Upper lobe of right lung (tissue), 1 donor: ENCODE data around the gene OR51A4. TPM values are rescaled to one million over a fixed set of nuclear protein-coding genes. Genes with fewer than 3 reads are reported as not detected.

Source experiments
- ATAC-seq: fragments of 200-7000 bp; cut with Tn5 transposase; one replicate; pipeline ENCODE4 v1.9.1; 2020; ENCODE audit warnings: mild to moderate bottlenecking, moderate library complexity
- DNase-seq: peaks from one replicate; pipeline ENCODE4 v3.0.0-alpha.2; 2020
- H3K27ac ChIP-seq: fragments of 200-600 bp; one replicate; pipeline ENCODE4 v1.8.0; 2022
- H3K27me3 ChIP-seq: fragments of 200-600 bp; one replicate; pipeline ENCODE4 v1.8.0; 2022; ENCODE audit warnings: mild to moderate bottlenecking
- H3K36me3 ChIP-seq: fragments of 200-600 bp; one replicate; pipeline ENCODE4 v1.8.0; 2022
- H3K4me1 ChIP-seq: fragments of 200-600 bp; one replicate; pipeline ENCODE4 v1.8.0; 2022
- H3K4me3 ChIP-seq: fragments of 200-600 bp; one replicate; pipeline ENCODE4 v1.8.0; 2022; ENCODE audit warnings: mild to moderate bottlenecking
- H3K9me3 ChIP-seq: fragments of 200-600 bp; one replicate; pipeline ENCODE4 v1.8.0; 2022
- CTCF ChIP-seq: fragments of 200-600 bp; IDR thresholded peaks from one replicate; pipeline ENCODE4 v1.8.0; 2022; ENCODE audit warnings: antibody characterized with exemption
- intact Hi-C: fragments of 100-400 bp; cut with DNase I; formaldehyde crosslinking; loops from one replicate; pipeline ENCODE4 v1.11.0; 2022
- long read RNA-seq: library from polyadenylated mRNA; unstranded; transcript quantifications from one replicate; pipeline ENCODE4 v2.0.0, GENCODE V29; 2021
- total RNA-seq: library from RNA; stranded (reverse); fragmentation: NEBNext Ultra II Directional; extraction: Animal tissue kit (Norgen Biotek cat#: 25700); gene quantifications from one replicate; pipeline ENCODE4 v1.2.1, GENCODE V29; 2021
- donor health status: DM: no; HTN: yes; CAD: no; lungs with severe emphysema.

Gene OR51A4
- total RNA-seq, result not detected
- long read RNA-seq, result 0 reads

- intact Hi-C loops, result no loop called here
- TF ChIP-seq CTCF, result no peak
- no peaks in the 10 kb centered on the region for H3K4me1 ChIP-seq
- no peak within 1 kb of the TSS for H3K27ac ChIP-seq
- H3K36me3 ChIP-seq, result no peaks in the 10 kb centered on the region
- DNase-seq, result no peak
- no peaks in the 10 kb centered on the region for H3K9me3 ChIP-seq
- no peak for ATAC-seq
- H3K27me3 ChIP-seq, result no peaks in the 10 kb centered on the region
- no peak within 1 kb of the TSS for H3K4me3 ChIP-seq
Observed at GRCh38 chr11:4947505-4947904, at the start of gene OR51A4. Gene OR51A4 (minus strand): TSS chr11:4947605. CDS start chr11:4947100, 505 bp downstream.

GRCh38 chr11:4994551-4994950, 47.1 kb upstream of the OR51A4 start, which contains the start of gene OR51L1:
Gene OR51L1 (plus strand): TSS chr11:4994851. CDS start chr11:4998983, 4,132 bp downstream.
- H3K4me1 ChIP-seq, result no peaks in the 10 kb centered on the region
- H3K27me3 ChIP-seq, result no peaks in the 10 kb centered on the region
- H3K4me3 ChIP-seq, result no peak within 1 kb of the TSS
- no peaks in the 10 kb centered on the region for H3K9me3 ChIP-seq
- no peak within 1 kb of the TSS for H3K27ac ChIP-seq
- no peak for TF ChIP-seq CTCF
- intact Hi-C loops, result no loop called here
- DNase-seq (no peak), ATAC-seq (no peak)
- H3K36me3 ChIP-seq, result no peaks in the 10 kb centered on the region

- Histone ChIP-seq H3K27ac (no peak overlapping the region), H3K9me3 (no peaks in the 10 kb centered on the region), H3K4me1 (no peaks in the 10 kb centered on the region), H3K36me3 (no peaks in the 10 kb centered on the region), H3K4me3 (no peak overlapping the region), H3K27me3 (no peaks in the 10 kb centered on the region)
- no peak for DNase-seq
- no peak for TF ChIP-seq CTCF
- no peak for ATAC-seq
- intact Hi-C loops, result no loop called here
Observed at GRCh38 chr11:4991060-4991459, 43.7 kb upstream of the OR51A4 start.

- DNase-seq (no peak), ATAC-seq (peak; percentile 86)
- Histone ChIP-seq H3K27me3 (no peaks in the 10 kb centered on the region), H3K4me3 (no peak overlapping the region), H3K36me3 (no peaks in the 10 kb centered on the region), H3K4me1 (no peaks in the 10 kb centered on the region), H3K9me3 (no peaks in the 10 kb centered on the region), H3K27ac (no peak overlapping the region)
- TF ChIP-seq CTCF, result no peak
- intact Hi-C loops, result no loop called here
Observed at GRCh38 chr11:4983841-4984240, 36.4 kb upstream of the OR51A4 start.

GRCh38 chr11:4982678-4983077, 35.3 kb upstream of the OR51A4 start:
- H3K4me3 ChIP-seq, result no peak overlapping the region

More at GRCh38 chr11:4982678-4983077, 35.3 kb upstream of the OR51A4 start:
- intact Hi-C loops, result no loop called here
- ATAC-seq (no peak), DNase-seq (no peak)
- Histone ChIP-seq H3K27me3 (no peaks in the 10 kb centered on the region), H3K36me3 (no peaks in the 10 kb centered on the region), H3K4me1 (no peaks in the 10 kb centered on the region), H3K9me3 (no peaks in the 10 kb centered on the region), H3K27ac (no peak overlapping the region)
- no peak for TF ChIP-seq CTCF
